Calu3 (cell line): ENCODE data around the gene KRT8. TPM values are rescaled to one million over a fixed set of nuclear protein-coding genes. Genes with fewer than 3 reads are reported as not detected.

ENCODE experiments used
- BruUV-seq: library from RNA; stranded (reverse); fragments of 400-500 nt; replicated peaks from 2 replicates; lab custom pipeline; 2021; lab: Mats Ljungman, UMichigan
- CTCF ChIA-PET: fragments of 300-600 bp; sonication (Branson Sonifier 250); formaldehyde crosslinking; loops from one replicate; lab custom pipeline; 2022; ENCODE audit warnings: antibody characterized with exemption; lab: Charles Lee
- DNase-seq: peaks from one replicate; pipeline ENCODE4 v3.0.0; 2022
- H3K27ac Mint-ChIP-seq: one replicate; pipeline ENCODE4 v1.8.0; 2022; ENCODE audit warnings: mixed read lengths; ENCODE audit not compliant: unreplicated experiment
- H3K27me3 Mint-ChIP-seq: one replicate; pipeline ENCODE4 v1.8.0; 2022; ENCODE audit warnings: mixed read lengths; ENCODE audit not compliant: unreplicated experiment
- H3K36me3 Mint-ChIP-seq: one replicate; pipeline ENCODE4 v1.8.0; 2022; ENCODE audit warnings: mild to moderate bottlenecking, moderate library complexity, mixed read lengths; ENCODE audit not compliant: insufficient read depth, unreplicated experiment
- H3K4me1 Mint-ChIP-seq: one replicate; pipeline ENCODE4 v1.8.0; 2022; ENCODE audit warnings: mild to moderate bottlenecking, low read depth, mixed read lengths; ENCODE audit not compliant: unreplicated experiment
- H3K4me3 Mint-ChIP-seq: one replicate; pipeline ENCODE4 v1.8.0; 2022; ENCODE audit warnings: mild to moderate bottlenecking, low read depth, moderate library complexity, mixed read lengths; ENCODE audit not compliant: unreplicated experiment
- H3K9me3 Mint-ChIP-seq: one replicate; pipeline ENCODE4 v1.8.0; 2022; ENCODE audit warnings: low read depth, mixed read lengths; ENCODE audit not compliant: unreplicated experiment
- CTCF ChIP-seq: fragments of 200-600 bp; IDR thresholded peaks from one replicate; pipeline ENCODE4 v1.8.0; 2022; ENCODE audit warnings: antibody characterized with exemption; ENCODE audit not compliant: unreplicated experiment
- intact Hi-C: fragments of 100-400 bp; cut with micrococcal nuclease; formaldehyde crosslinking; loops from one replicate; pipeline ENCODE4 v1.10.0; 2022; ENCODE audit not compliant: unreplicated experiment
- total RNA-seq: library from RNA; stranded (reverse); gene quantifications from 2 replicates; pipeline ENCODE4 v1.2.3, GENCODE V29; 2022

Gene KRT8
- total RNA-seq, 1 experiment from 2014 or later: 2,474 TPM

DNA sequence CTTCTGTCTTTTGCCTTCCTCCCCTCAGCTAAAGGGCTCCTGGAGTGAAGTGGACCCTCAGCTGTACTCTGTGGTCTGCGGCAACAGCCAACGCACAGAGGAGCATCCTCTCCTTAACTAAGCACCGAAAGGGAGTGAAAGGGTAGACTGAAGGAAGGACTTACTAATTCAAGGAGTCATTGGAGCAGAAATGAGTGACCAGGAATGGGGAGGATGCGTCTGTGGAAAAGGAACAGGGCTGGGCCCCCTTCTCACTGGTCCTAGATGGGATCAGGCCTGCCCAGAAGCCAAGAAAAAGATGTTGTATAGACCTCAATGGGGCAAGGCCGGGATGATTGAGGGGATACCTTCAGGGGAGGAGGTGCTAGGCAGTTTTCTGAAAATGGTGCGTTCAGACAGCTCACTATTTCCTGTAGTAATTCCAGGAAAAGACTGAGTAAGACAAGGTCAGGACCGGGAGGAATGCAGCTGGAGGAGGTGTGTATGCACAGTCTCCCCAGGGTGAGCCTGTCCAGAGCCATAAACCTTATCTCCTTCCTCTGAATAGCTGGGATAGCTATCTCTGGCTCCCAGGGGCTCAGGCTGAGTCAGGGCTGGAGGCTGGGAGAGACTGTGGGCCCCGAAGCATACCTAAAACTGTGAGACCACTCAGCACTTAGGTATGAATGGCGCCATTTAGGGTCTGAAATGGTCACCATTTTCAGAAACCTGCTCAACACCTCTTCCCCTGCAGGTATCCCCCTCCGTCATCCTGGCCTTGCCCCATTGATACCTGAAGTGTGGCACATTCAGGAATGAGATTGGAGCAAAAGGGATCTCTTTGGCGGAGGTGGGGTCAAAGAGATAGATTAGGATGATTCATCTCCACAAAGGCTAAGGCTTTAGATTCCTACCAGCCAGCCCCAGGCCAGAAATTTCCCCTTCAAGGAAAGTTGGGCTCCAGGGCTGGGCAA is 20.2 kb upstream of the KRT8 start:
- CTCF ChIA-PET: interaction anchor here (0.6 to 4.7 kb wide), 9 partner anchors 11 to 56 kb away, joined by 4 to 109 read pairs (median 16); partner anchors contain the start of genes KRT18 and KRT8
- Mint-ChIP-seq H3K36me3 (peaks cover 43% of the 10 kb centered on the region), H3K27ac (peak overlapping the region; percentile 96), H3K4me1 (peaks cover 56% of the 10 kb centered on the region), H3K4me3 (peak overlapping the region; percentile 36), H3K27me3 (no peaks in the 10 kb centered on the region), H3K9me3 (no peaks in the 10 kb centered on the region)
- DNase-seq: peak; percentile 56
- BruUV-seq: TSS peak; percentile 70
- no peak for TF ChIP-seq CTCF
- intact Hi-C loops: no loop called here

DNA sequence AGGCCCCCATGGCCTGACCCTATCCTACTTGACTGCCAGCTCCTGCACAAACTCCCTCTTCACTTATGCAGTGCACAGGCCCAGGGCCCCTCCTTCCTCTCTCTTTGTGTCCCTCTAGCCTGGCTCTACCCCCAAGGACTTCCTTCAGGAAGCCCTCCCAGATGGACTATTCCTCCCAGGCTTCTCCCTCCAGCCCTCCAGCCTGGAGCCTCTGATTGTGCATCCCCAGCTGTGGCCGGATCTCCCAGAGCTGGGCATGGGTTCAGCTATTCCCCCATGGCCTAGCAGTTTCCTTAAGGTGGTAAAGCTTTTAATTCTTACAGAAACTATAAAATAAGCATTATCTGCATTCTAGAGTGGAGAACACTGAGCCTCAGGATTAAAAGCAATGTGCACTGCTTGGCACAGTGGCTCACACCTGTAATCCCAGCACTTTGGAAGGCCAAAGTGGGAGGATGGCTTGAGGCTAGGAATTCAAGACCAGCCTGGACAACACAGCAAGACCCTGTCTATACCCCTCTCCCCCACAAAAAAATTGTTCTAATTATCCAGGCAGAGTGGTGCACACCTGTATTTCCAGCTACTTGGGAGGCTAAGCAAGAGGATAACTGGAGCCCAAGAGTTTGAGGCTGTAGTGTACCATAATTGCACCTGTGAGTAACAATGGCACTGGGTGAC is 16.8 kb upstream of the KRT8 start:
- peaks cover 22% of the 10 kb centered on the region for H3K4me1 Mint-ChIP-seq
- no peak for TF ChIP-seq CTCF
- intact Hi-C loops: no loop called here
- CTCF ChIA-PET: no interaction called here
- H3K9me3 Mint-ChIP-seq: no peaks in the 10 kb centered on the region
- no peak for DNase-seq
- peak overlapping the region; percentile 42 for H3K27ac Mint-ChIP-seq
- no peak overlapping the region for H3K4me3 Mint-ChIP-seq
- H3K27me3 Mint-ChIP-seq: no peaks in the 10 kb centered on the region
- peaks cover 22% of the 10 kb centered on the region for H3K36me3 Mint-ChIP-seq
- no TSS peak for BruUV-seq

GRCh38 chr12:52920937-52921336 is 16.1 kb upstream of the KRT8 start:
- peak overlapping the region; percentile 42 for H3K27ac Mint-ChIP-seq
- peaks cover 17% of the 10 kb centered on the region for H3K4me1 Mint-ChIP-seq
- no TSS peak for BruUV-seq
- H3K9me3 Mint-ChIP-seq: no peaks in the 10 kb centered on the region
- intact Hi-C loops: no loop called here
- TF ChIP-seq CTCF: no peak
- CTCF ChIA-PET: no interaction called here
- peaks cover 16% of the 10 kb centered on the region for H3K36me3 Mint-ChIP-seq
- no peak for DNase-seq
- H3K4me3 Mint-ChIP-seq: no peak overlapping the region
- no peaks in the 10 kb centered on the region for H3K27me3 Mint-ChIP-seq

DNA sequence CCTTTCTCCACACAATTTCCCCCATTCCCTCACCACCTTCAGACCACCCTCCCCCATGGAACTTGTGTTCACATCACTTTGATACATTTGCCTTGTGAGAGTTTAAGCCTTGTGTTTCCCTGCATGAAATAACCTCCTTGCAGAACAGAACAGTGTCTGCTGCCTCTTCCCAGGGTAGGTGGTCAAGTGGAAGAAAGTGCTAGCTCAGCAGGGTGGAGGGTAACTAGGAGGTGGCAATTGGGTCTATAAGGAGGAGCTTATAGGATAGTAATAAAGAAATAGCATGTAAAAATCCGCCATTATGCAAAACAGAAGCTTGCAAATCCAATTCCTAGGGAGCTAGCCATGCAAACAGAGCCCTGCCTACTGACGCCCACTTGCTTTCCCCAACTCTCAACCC is 13.9 kb upstream of the KRT8 start:
- H3K27me3 Mint-ChIP-seq: no peaks in the 10 kb centered on the region
- BruUV-seq: no TSS peak
- H3K4me3 Mint-ChIP-seq: no peak overlapping the region
- TF ChIP-seq CTCF: no peak
- CTCF ChIA-PET: no interaction called here
- intact Hi-C loops: no loop called here
- H3K27ac Mint-ChIP-seq: no peak overlapping the region
- DNase-seq: no peak
- H3K4me1 Mint-ChIP-seq: peaks cover 12% of the 10 kb centered on the region
- no peaks in the 10 kb centered on the region for H3K9me3 Mint-ChIP-seq
- peaks cover 6% of the 10 kb centered on the region for H3K36me3 Mint-ChIP-seq
